GM13976 (cell line): ENCODE results near the gene CAMTA2.

Source experiments
- DNase-seq: peaks from one replicate; pipeline ENCODE4 v3.0.0; 2012; ENCODE audit warnings: low spot score
- in situ Hi-C: fragments of 300-500 bp; cut with MboI; formaldehyde crosslinking; loops from one replicate; pipeline ENCODE4 v1.12.0; 2022; ENCODE audit warnings: low sequenced_read_pairs, mixed read lengths, inconsistent platforms; ENCODE audit not compliant: unreplicated experiment
- TF ChIP-seq, protein P1 (sequence below): IDR thresholded peaks from 2 replicates; pipeline ENCODE4 v1.5.1; 2012; ENCODE audit warnings: borderline replicate concordance, mild to moderate bottlenecking; ENCODE audit not compliant: insufficient read depth; ENCODE audit errors: extremely low read depth, missing control alignments, control extremely low read depth

CAMTA2 gene

DNA sequence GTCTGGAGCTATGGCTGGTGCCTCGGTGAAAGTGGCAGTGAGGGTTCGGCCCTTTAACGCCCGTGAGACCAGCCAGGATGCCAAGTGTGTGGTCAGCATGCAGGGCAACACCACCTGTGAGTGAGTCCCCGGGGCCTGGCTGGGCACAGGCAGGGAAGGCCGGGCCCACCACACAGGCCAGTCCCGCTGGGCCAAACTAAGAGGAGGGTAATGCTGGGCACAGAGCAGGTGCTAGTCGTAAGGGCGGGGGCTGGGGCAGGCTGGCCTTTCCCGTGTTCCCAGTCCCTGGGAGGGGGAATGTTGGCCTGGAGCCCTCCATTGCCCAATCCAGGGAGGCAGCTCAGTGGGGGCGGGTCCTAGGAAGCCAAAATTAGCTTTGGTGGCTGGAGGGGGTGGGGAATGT lies 12.8 kb upstream of the CAMTA2 start:
- no peak for DNase-seq
- TF ChIP-seq, protein P1, sequence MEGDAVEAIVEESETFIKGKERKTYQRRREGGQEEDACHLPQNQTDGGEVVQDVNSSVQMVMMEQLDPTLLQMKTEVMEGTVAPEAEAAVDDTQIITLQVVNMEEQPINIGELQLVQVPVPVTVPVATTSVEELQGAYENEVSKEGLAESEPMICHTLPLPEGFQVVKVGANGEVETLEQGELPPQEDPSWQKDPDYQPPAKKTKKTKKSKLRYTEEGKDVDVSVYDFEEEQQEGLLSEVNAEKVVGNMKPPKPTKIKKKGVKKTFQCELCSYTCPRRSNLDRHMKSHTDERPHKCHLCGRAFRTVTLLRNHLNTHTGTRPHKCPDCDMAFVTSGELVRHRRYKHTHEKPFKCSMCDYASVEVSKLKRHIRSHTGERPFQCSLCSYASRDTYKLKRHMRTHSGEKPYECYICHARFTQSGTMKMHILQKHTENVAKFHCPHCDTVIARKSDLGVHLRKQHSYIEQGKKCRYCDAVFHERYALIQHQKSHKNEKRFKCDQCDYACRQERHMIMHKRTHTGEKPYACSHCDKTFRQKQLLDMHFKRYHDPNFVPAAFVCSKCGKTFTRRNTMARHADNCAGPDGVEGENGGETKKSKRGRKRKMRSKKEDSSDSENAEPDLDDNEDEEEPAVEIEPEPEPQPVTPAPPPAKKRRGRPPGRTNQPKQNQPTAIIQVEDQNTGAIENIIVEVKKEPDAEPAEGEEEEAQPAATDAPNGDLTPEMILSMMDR = no peak
- in situ Hi-C loops = no loop called here

DNA sequence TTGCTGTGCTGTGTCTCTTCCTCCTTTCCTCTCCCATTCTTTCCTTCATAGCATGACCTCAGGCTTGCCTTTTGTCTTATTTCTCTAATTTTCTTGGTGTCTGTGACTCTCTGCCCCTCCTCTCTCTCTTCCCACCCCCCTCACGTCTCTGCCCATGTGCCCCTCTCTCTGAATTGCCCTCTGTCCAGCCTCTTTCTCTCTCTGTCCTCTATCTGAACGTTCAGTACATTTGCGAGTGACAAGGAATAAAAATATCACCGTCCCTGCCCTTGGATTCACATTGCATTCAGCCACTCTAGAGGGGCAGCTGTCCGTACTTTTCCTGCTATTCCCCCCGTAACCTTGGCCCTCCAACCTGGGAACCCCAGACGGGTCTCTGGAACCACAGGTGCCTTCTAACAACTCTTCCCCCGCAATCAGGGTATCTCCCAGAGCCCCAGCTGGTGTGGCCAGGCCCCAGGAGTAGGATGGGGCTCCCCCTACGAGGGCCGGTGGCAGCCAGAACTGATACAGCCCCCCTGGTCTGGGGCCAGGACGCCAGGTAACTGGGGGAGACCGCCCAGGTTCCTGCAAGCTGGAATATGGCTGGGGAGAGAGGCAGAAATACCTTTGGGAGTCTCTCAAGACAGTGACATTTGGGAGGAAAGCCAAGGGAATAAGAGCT lies 12.1 kb upstream of the CAMTA2 start:
- TF ChIP-seq, protein P1 = no peak
- no peak for DNase-seq
- in situ Hi-C loops = no loop called here

DNA sequence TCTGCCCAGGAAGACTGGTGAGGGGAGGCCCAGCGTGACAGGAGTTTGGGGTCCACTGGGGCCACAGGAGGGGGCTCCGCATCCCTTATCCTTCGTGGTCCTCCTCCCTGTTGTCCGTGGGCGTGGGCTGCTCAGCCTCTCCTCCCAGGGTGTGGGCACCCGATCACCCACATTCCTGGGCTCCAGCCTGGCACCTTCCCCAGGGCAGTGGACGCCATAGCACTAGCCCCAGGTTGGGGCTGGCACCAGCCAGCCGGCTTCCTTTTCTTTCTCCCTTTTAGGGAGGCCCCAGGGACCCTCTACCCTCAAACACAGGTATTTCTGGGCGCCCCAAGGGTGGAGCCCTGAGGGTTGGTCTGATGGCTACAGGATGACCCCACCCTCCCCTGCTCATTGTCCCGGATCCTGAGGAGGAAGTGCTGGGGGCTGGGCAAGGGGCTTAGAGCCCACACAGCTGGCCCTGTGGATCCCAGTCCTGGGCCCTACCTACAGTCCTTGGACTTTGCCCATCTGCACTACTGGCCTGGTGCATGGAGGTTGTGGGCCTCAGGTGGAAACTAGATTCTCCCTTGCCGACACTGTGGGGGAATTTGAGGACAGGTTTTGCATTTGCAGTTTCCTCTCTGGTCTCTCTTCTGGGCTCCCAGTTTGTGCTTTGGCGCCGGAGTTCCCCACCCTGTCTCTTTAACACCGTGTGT lies 11.4 kb upstream of the CAMTA2 start:
- peak; percentile 78 for DNase-seq
- in situ Hi-C loops = no loop called here
- TF ChIP-seq, protein P1 = no peak

DNA sequence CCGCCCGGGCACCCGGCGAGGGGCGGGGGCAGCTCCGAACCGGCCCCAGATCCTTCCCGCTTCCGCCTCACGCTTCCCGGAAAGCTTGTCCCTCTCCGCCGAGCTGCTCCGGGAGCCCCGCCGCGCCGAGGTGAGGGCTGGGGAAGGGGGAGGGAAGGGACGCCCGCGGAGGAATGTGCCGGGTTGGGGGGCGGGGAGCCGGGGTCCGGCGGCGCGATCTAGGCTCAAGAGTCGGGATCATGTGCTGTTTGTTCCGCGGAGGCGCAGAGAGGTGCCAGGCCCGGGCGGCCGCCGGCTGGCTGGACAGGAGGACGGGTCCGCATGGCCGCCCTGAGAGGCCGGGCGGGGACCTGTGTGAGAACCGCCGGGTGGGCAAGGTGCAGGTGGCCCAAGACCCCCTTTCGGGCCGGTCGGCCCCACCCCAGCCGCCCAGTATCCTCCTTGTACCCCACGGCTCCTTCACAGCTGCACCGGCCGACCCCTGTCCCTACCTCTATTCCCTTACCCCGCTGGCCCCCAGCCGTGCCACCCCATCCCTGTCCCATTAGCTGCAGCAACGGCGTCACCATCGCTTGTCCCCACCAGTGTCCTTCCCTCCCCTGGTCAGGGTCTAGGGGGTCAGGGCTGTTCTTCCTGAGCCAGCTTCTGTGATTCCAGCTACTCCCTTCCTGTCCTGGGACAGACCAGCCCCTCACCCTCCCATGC lies 10.7 kb upstream of the CAMTA2 start:
- DNase-seq = peak; percentile 64
- TF ChIP-seq, protein P1 = no peak
- in situ Hi-C loops = no loop called here

DNA sequence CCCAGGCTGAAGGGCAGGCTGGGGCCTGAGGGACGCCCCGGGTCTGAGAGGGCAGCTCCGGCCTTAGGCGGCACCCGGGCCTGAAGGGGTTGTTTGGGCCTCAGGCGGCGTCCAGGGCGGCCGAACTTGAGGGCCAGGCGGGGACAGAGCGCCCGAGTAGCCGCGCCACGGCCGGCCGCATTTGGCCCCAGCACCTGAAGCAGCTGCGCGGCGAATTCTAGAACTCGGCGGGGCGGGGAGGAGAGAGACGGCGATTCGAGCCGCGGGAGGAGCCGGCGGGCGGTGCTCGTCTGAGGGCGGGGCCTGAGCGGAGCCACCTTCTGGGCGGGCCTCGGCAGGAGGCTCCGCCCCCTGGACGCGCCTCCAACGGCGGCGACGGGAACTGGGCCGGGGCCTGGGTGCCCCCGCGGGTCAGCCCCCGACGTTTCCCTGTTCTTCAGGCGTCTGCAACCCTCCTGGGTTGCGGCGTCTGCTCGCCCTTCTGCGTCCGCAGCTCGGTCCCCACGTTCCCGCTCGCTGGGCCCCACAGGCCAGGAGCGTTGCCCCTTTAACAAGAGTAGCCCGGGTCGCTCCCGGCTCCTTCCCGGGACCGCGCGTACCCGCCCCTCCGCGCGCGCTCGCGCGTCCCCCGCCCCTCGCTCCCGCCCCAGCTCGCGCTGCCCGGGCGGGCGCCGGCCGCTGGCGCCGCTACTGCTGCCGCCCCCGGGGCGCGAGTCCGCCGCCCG lies 10.0 kb upstream of the CAMTA2 start, which contains the start of the genes INCA1 and KIF1C:
INCA1 (minus strand) TSS at position 221 of the 725 bp plus-strand sequence. CDS start 3,085 bp downstream, outside the sequence.
KIF1C (plus strand) TSS at position 649 of the 725 bp plus-strand sequence. CDS start 2,297 bp downstream, outside the sequence.
- TF ChIP-seq, protein P1 = no peak
- DNase-seq = peak; percentile 100
- in situ Hi-C loops = no loop called here

DNA sequence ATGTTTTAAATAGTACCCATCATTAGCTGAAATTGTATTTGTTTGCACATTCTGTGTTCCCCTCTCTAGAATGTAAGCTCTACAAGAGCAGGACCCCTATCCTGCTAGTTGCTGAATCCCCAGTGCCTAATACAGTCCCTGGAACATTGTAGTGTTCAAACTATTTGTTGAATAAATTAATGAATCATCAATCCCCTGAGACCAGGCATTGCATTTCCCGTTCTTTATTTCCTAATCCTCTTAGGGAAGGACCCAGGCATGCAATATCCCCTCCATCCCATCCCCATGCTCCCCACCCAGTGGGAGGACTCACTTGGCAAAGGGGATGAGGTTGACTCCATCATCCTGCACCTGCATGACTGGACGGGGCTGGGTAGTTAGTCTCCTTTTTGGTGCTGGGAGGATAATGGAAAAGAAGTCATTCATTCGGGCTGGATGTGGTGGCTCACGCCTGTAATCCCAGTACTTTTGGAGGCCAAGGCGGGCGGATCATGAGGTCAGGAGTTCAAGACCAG lies 6.7 kb upstream of the CAMTA2 start:
- TF ChIP-seq, protein P1 = no peak
- DNase-seq = no peak
- in situ Hi-C loops = no loop called here
